GM23338 (cell line): Measurements from ENCODE around the gene SIX6. TPM values are rescaled to one million over a fixed set of nuclear protein-coding genes. Genes with fewer than 3 reads are reported as not detected.
A peak's percentile ranks its signal among the peaks of the same experiment; 100 is the strongest.

ENCODE experiments used
- ATAC-seq: fragments of 200-7000 bp; cut with Tn5 transposase; 3 replicates; pipeline ENCODE4 v1.9.1; 2020
- DNase-seq: peaks from one replicate; pipeline ENCODE4 v3.0.0-alpha.2; 2015; ENCODE audit warnings: low spot score
- H2AFZ ChIP-seq: fragments of 200-600 bp; sonication (generic); 2 replicates; pipeline ENCODE4 v1.8.0; 2016; ENCODE audit warnings: antibody characterized with exemption, mild to moderate bottlenecking, moderate library complexity
- H3F3A ChIP-seq: fragments of 200-600 bp; sonication (generic); replicated peaks from 2 replicates; pipeline ENCODE4 v1.8.0; 2017; ENCODE audit warnings: antibody characterized with exemption, mixed run types, low read depth
- H3K27ac ChIP-seq: fragments of 200-600 bp; sonication (generic); 2 replicates; pipeline ENCODE4 v1.6.1; 2016; ENCODE audit warnings: low read depth
- H3K27me3 ChIP-seq: fragments of 200-600 bp; sonication (generic); 2 replicates; pipeline ENCODE4 v1.8.0; 2016; ENCODE audit warnings: mild to moderate bottlenecking, mixed run types, moderate library complexity; ENCODE audit not compliant: insufficient read depth
- H3K36me3 ChIP-seq: fragments of 200-600 bp; sonication (generic); 2 replicates; pipeline ENCODE4 v1.8.0; 2016; ENCODE audit warnings: mild to moderate bottlenecking; ENCODE audit not compliant: insufficient read depth
- H3K4me1 ChIP-seq: fragments of 200-600 bp; sonication (generic); 2 replicates; pipeline ENCODE4 v1.8.0; 2016; ENCODE audit warnings: mild to moderate bottlenecking, moderate library complexity; ENCODE audit not compliant: insufficient read depth
- H3K4me2 ChIP-seq: fragments of 200-600 bp; sonication (generic); 2 replicates; pipeline ENCODE4 v1.7.1; 2017; ENCODE audit warnings: mixed run types
- H3K4me3 ChIP-seq: fragments of 200-600 bp; sonication (generic); 2 replicates; pipeline ENCODE4 v1.6.1; 2016; ENCODE audit warnings: mixed run types
- H3K79me2 ChIP-seq: fragments of 200-600 bp; sonication (generic); replicated peaks from 2 replicates; pipeline ENCODE4 v1.8.0; 2017; ENCODE audit warnings: mild to moderate bottlenecking; ENCODE audit not compliant: insufficient read depth
- H3K9me2 ChIP-seq: fragments of 200-600 bp; sonication (generic); 2 replicates; pipeline ENCODE4 v1.8.0; 2017; ENCODE audit not compliant: insufficient read depth
- H4K20me1 ChIP-seq: fragments of 200-600 bp; sonication (generic); replicated peaks from 2 replicates; pipeline ENCODE4 v1.8.0; 2017; ENCODE audit warnings: mild to moderate bottlenecking; ENCODE audit not compliant: insufficient read depth
- H3K27ac Mint-ChIP-seq: 2 replicates; pipeline ENCODE4 v1.8.0; 2020; ENCODE audit warnings: inconsistent platforms, mild to moderate bottlenecking, moderate library complexity, mixed read lengths
- H3K27me3 Mint-ChIP-seq: 3 replicates; pipeline ENCODE4 v1.8.0; 2022; ENCODE audit warnings: low read depth, mild to moderate bottlenecking, moderate library complexity, mixed read lengths, inconsistent platforms; ENCODE audit not compliant: insufficient read depth, poor library complexity
- H3K36me3 Mint-ChIP-seq: 3 replicates; pipeline ENCODE4 v1.8.0; 2021; ENCODE audit warnings: low read depth, mild to moderate bottlenecking, inconsistent platforms, moderate library complexity, mixed read lengths
- H3K4me1 Mint-ChIP-seq: 3 replicates; pipeline ENCODE4 v1.8.0; 2020; ENCODE audit warnings: mild to moderate bottlenecking, inconsistent platforms, mixed read lengths
- H3K4me3 Mint-ChIP-seq: 3 replicates; pipeline ENCODE4 v1.8.0; 2021; ENCODE audit warnings: moderate library complexity, mild to moderate bottlenecking, inconsistent platforms, mixed read lengths
- H3K9me3 Mint-ChIP-seq: 3 replicates; pipeline ENCODE4 v1.8.0; 2020; ENCODE audit warnings: moderate library complexity, mild to moderate bottlenecking, inconsistent platforms, mixed read lengths
- CREB1 ChIP-seq: fragments of 250-450 bp; sonication (Bioruptor Pico); IDR thresholded peaks from 2 replicates; pipeline ENCODE4 v1.5.0; 2020; ENCODE audit warnings: low read depth, mild to moderate bottlenecking, moderate library complexity
- EZH2 ChIP-seq: fragments of 200-600 bp; sonication (generic); IDR thresholded peaks from one replicate; pipeline ENCODE4 v1.8.0; 2017; ENCODE audit warnings: antibody characterized with exemption, mild to moderate bottlenecking, low read depth; ENCODE audit not compliant: unreplicated experiment
- EZH2phosphoT487 ChIP-seq: fragments of 200-600 bp; sonication (generic); IDR thresholded peaks from one replicate; pipeline ENCODE4 v1.8.1; 2018; ENCODE audit warnings: antibody characterized with exemption; ENCODE audit not compliant: unreplicated experiment
- JUNB ChIP-seq: IDR thresholded peaks from one replicate; pipeline ENCODE4 v1.6.1; 2016; ENCODE audit warnings: antibody characterized with exemption; ENCODE audit not compliant: unreplicated experiment
- POLR2AphosphoS5 ChIP-seq: IDR thresholded peaks from 2 replicates; pipeline ENCODE4 v1.6.1; 2016; ENCODE audit warnings: antibody characterized with exemption, low read depth
- REST ChIP-seq: IDR thresholded peaks from one replicate; pipeline ENCODE4 v1.6.1; 2018; ENCODE audit warnings: antibody characterized with exemption; ENCODE audit not compliant: unreplicated experiment
- STAT1 ChIP-seq: IDR thresholded peaks from one replicate; pipeline ENCODE4 v1.6.1; 2016; ENCODE audit warnings: antibody characterized with exemption; ENCODE audit not compliant: unreplicated experiment
- ZNF331 ChIP-seq: fragments of 250-450 bp; sonication (Bioruptor Pico); IDR thresholded peaks from 2 replicates; pipeline ENCODE4 v1.5.0; 2020; ENCODE audit warnings: low read depth, mild to moderate bottlenecking, moderate library complexity
- polyA plus RNA-seq: library from polyadenylated mRNA; unstranded; fragments of >200 nt; fragmentation: Nextera tagmentation; extraction: Ambion mirVana; gene quantifications from 2 replicates; pipeline ENCODE4 v1.2.1, GENCODE V29; 2016
- total RNA-seq: library from RNA; depleted of rRNA; stranded (reverse); fragments of >200 nt; shearing (Covaris generic); gene quantifications from 2 replicates; pipeline ENCODE4 v1.2.3, GENCODE V29; 2014
- TF ChIP-seq, protein P1 (sequence below), 2 experiments: fragments of 200-600 bp in 1 of 2; sonication (generic) in 1 of 2; conservative IDR thresholded peaks; 2 replicates each; pipeline versions ENCODE4 v1.5.1 to v1.6.1; 2016 to 2017; ENCODE audit warnings: antibody characterized with exemption in 2 of 2, low read depth in 2 of 2, mild to moderate bottlenecking in 2 of 2, moderate library complexity in 1 of 2

The SIX6 gene
- total and polyA plus RNA-seq, 2 experiments from 2014 or later, result 0.11 TPM; not detected in 1

GRCh38 chr14:60506462-60506984, 2.4 kb upstream of the SIX6 start (continued):
- TF ChIP-seq POLR2AphosphoS5, result no peak
- peak; percentile 95 for TF ChIP-seq EZH2
- no peak for TF ChIP-seq STAT1
- no peak for TF ChIP-seq JUNB
- TF ChIP-seq ZNF331 (CRISPR knock-in tag), result no peak
- no peak for TF ChIP-seq CREB1 (CRISPR knock-in tag)

- no peak overlapping the region for H3K27ac ChIP-seq
- peaks cover 61% of the 10 kb centered on the region for H3K4me1 ChIP-seq
- H3K4me3 Mint-ChIP-seq, result peak overlapping the region; percentile 76
- H3K36me3 Mint-ChIP-seq, result no peaks in the 10 kb centered on the region
- peak; percentile 44 for DNase-seq
- H3K4me3 ChIP-seq, result peak overlapping the region; percentile 54
- ATAC-seq, result peak; percentile 4
- H3K27me3 ChIP-seq, result peaks cover 100% of the 10 kb centered on the region
- H3K9me3 Mint-ChIP-seq, result no peaks in the 10 kb centered on the region; the same call in 2 of the 3 replicates
- 0 out of 2 replicates have a peak, but pooled peaks cover 11% of the 10 kb centered on the region for H4K20me1 ChIP-seq
- peaks cover 88% of the 10 kb centered on the region for H3K27me3 Mint-ChIP-seq
- H3K4me2 ChIP-seq, result peak overlapping the region; percentile 91
- no peaks in the 10 kb centered on the region for H3K9me2 ChIP-seq
- no peak for TF ChIP-seq JUNB
- TF ChIP-seq, protein P1, sequence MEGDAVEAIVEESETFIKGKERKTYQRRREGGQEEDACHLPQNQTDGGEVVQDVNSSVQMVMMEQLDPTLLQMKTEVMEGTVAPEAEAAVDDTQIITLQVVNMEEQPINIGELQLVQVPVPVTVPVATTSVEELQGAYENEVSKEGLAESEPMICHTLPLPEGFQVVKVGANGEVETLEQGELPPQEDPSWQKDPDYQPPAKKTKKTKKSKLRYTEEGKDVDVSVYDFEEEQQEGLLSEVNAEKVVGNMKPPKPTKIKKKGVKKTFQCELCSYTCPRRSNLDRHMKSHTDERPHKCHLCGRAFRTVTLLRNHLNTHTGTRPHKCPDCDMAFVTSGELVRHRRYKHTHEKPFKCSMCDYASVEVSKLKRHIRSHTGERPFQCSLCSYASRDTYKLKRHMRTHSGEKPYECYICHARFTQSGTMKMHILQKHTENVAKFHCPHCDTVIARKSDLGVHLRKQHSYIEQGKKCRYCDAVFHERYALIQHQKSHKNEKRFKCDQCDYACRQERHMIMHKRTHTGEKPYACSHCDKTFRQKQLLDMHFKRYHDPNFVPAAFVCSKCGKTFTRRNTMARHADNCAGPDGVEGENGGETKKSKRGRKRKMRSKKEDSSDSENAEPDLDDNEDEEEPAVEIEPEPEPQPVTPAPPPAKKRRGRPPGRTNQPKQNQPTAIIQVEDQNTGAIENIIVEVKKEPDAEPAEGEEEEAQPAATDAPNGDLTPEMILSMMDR (conservative IDR thresholded peaks at IDR 0.05; ENCODE audit: low read depth in 2 of 2), result no peak
- peak; percentile 96 for TF ChIP-seq EZH2
- TF ChIP-seq REST, result no peak
- TF ChIP-seq ZNF331 (CRISPR knock-in tag), result no peak
- TF ChIP-seq EZH2phosphoT487, result peak; percentile 16
- H3F3A ChIP-seq, result peaks cover 28% of the 10 kb centered on the region
- H3K36me3 ChIP-seq, result no peaks in the 10 kb centered on the region
- peak overlapping the region; percentile 77 for H2AFZ ChIP-seq
- no peak overlapping the region for H3K27ac Mint-ChIP-seq
- no peaks in the 10 kb centered on the region for H3K79me2 ChIP-seq
- H3K4me1 Mint-ChIP-seq, result peaks cover 49% of the 10 kb centered on the region
These were observed 1.7 kb upstream of the SIX6 start for GRCh38 chr14:60506985-60507829.
